ENCODE measurements around the gene SPDYE6. TPM values are rescaled to one million over a fixed set of nuclear protein-coding genes. Genes with fewer than 3 reads are reported as not detected.

The SPDYE6 gene
- total and polyA plus RNA-seq, 10 of the 15 experiments (the other 5 are each of a cell fraction or from before 2014, with no cell fraction given): 0.05 to 2.3 (median 1.00) TPM; not detected in 6

DNA sequence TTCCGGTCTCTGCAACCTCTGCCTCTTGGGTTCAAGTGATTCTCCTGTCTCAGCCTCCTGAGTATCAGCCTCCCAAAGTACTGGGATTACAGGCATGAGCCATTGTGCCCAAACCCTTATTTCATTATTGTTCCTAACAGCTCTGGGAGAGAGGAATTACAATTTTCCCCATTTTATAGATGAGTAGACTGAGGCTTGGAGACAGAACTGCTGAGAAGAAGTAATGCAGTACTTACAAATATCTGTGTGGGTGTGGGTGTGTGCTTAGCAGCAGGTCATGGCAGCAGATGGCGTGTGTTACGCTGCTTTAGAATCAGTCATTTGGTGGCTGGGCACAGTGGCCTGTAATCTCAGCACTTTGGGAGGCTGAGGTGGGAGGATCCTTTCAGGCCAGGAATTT, 47.3 kb upstream of the SPDYE6 start:
- 100% methylated on average over 3 of the region's 3 CpGs for WGBS (ENCODE audit: insufficient coverage, insufficient replicate concordance, low lambda C conversion rate, missing lambda C conversion rate)
- H3K36me3 ChIP-seq (ENCODE audit: control insufficient read depth in 2 of 2, insufficient read depth in 2 of 2, low read length in 1 of 2): peaks cover 9 to 31% of the 10 kb centered on the region in 2 experiments
- no TSS peak for BruUV-seq (replicated peaks)
- no peaks in the 10 kb centered on the region for H3K79me2 ChIP-seq (ENCODE audit: control insufficient read depth, insufficient read depth, low read length)
- TF ChIP-seq HDAC2 (IDR thresholded peaks at IDR 0.05) (no peak), ZNF24 (IDR thresholded peaks at IDR 0.05) (no peak), ZNF217 (IDR thresholded peaks at IDR 0.05) (no peak), NR2F1 (conservative IDR thresholded peaks at IDR 0.05) (no peak), TAF1 (IDR thresholded peaks at IDR 0.05; ENCODE audit: borderline replicate concordance, low read depth, low read length) (no peak), STAT1 (conservative IDR thresholded peaks at IDR 0.05) (no peak), BCL11A (IDR thresholded peaks at IDR 0.05; ENCODE audit: low read depth, low read length) (no peak), NFYA (IDR thresholded peaks at IDR 0.05; ENCODE audit: borderline replicate concordance, low read depth, low read length) (no peak), EGR1 (IDR thresholded peaks at IDR 0.05; ENCODE audit: borderline replicate concordance in 1 of 2, low read depth in 2 of 2, low read length in 2 of 2) (no peak)
- TF ChIP-seq, protein P1, sequence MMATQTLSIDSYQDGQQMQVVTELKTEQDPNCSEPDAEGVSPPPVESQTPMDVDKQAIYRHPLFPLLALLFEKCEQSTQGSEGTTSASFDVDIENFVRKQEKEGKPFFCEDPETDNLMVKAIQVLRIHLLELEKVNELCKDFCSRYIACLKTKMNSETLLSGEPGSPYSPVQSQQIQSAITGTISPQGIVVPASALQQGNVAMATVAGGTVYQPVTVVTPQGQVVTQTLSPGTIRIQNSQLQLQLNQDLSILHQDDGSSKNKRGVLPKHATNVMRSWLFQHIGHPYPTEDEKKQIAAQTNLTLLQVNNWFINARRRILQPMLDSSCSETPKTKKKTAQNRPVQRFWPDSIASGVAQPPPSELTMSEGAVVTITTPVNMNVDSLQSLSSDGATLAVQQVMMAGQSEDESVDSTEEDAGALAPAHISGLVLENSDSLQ (IDR thresholded peaks at IDR 0.05): no peak
- TF ChIP-seq, protein P2, sequence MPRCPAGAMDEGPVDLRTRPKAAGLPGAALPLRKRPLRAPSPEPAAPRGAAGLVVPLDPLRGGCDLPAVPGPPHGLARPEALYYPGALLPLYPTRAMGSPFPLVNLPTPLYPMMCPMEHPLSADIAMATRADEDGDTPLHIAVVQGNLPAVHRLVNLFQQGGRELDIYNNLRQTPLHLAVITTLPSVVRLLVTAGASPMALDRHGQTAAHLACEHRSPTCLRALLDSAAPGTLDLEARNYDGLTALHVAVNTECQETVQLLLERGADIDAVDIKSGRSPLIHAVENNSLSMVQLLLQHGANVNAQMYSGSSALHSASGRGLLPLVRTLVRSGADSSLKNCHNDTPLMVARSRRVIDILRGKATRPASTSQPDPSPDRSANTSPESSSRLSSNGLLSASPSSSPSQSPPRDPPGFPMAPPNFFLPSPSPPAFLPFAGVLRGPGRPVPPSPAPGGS (IDR thresholded peaks at IDR 0.05; ENCODE audit: borderline replicate concordance, insufficient read depth, low read depth, low read length, poor library complexity, severe bottlenecking): no peak
- TF ChIP-seq, protein P3, sequence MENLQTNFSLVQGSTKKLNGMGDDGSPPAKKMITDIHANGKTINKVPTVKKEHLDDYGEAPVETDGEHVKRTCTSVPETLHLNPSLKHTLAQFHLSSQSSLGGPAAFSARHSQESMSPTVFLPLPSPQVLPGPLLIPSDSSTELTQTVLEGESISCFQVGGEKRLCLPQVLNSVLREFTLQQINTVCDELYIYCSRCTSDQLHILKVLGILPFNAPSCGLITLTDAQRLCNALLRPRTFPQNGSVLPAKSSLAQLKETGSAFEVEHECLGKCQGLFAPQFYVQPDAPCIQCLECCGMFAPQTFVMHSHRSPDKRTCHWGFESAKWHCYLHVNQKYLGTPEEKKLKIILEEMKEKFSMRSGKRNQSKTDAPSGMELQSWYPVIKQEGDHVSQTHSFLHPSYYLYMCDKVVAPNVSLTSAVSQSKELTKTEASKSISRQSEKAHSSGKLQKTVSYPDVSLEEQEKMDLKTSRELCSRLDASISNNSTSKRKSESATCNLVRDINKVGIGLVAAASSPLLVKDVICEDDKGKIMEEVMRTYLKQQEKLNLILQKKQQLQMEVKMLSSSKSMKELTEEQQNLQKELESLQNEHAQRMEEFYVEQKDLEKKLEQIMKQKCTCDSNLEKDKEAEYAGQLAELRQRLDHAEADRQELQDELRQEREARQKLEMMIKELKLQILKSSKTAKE (IDR thresholded peaks at IDR 0.05; ENCODE audit: low read depth, poor library complexity, severe bottlenecking): no peak
- TF ChIP-seq, protein P4, sequence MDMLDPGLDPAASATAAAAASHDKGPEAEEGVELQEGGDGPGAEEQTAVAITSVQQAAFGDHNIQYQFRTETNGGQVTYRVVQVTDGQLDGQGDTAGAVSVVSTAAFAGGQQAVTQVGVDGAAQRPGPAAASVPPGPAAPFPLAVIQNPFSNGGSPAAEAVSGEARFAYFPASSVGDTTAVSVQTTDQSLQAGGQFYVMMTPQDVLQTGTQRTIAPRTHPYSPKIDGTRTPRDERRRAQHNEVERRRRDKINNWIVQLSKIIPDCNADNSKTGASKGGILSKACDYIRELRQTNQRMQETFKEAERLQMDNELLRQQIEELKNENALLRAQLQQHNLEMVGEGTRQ (IDR thresholded peaks at IDR 0.05; ENCODE audit: borderline replicate concordance, low read depth, low read length): no peak
- POLR2A ChIA-PET: interaction anchor here (1.2 to 1.5 kb wide), 2 partner anchors 38 to 45 kb away, joined by 3 to 6 read pairs; no protein-coding TSS in a partner anchor
- RAD21 ChIA-PET (ENCODE audit: unreplicated experiment): interaction anchor here (1.0 to 3.7 kb wide), 7 partner anchors 41 to 124 kb away, joined by 3 to 40 read pairs (median 6); no protein-coding TSS in a partner anchor
- no peak for DNase-seq (ENCODE audit: low read depth, low spot score)
- no peak for FAIRE-seq
- no peaks in the 10 kb centered on the region for H4K20me1 ChIP-seq (ENCODE audit: control insufficient read depth, insufficient read depth)
- in situ Hi-C loops (cut with MboI): loop anchor here (10.0 kb wide), 1 partner anchor 51 kb away; no protein-coding TSS in a partner anchor
- no peak overlapping the region for H3K4me3 ChIP-seq
- peaks cover 33% of the 10 kb centered on the region for H3K4me1 ChIP-seq (ENCODE audit: control insufficient read depth, insufficient read depth, low read length)
- no peak for ATAC-seq
- no peak overlapping the region for H2AFZ ChIP-seq (ENCODE audit: control insufficient read depth, low read depth, low read length)
- no peak overlapping the region for H3K27ac ChIP-seq (ENCODE audit: control insufficient read depth, insufficient read depth)
- CTCF ChIA-PET: interaction anchor here (1.0 to 11.2 kb wide), 10 partner anchors 10 to 125 kb away, joined by 3 to 101 read pairs (median 23); partner anchors contain the start of genes ALKBH4, LRWD1 and ORAI2
- SMC1A ChIA-PET (ENCODE audit: uncharacterized antibody, unreplicated experiment): interaction anchor here (1.9 to 10.2 kb wide), 6 partner anchors 13 to 63 kb away, joined by 7 to 89 read pairs (median 27); no protein-coding TSS in a partner anchor
- H3K9ac ChIP-seq (ENCODE audit: control insufficient read depth, insufficient read depth, low read length): no peak overlapping the region
- no peak overlapping the region for H3K4me2 ChIP-seq (ENCODE audit: control insufficient read depth, insufficient read depth)
- H3K9me3 ChIP-seq (replicated peaks; ENCODE audit: control insufficient read depth, insufficient read depth, low read length): no peaks in the 10 kb centered on the region
- intact Hi-C loops (cut with micrococcal nuclease; ENCODE audit: unreplicated experiment): no loop called here
- no peaks in the 10 kb centered on the region for H3K27me3 ChIP-seq (replicated peaks in 1 of 2; ENCODE audit: control insufficient read depth in 2 of 2, insufficient read depth in 2 of 2, low read length in 1 of 2)

Data from GM12878 (cell line).